ENCODE data around the gene AFAP1. TPM values are rescaled to one million over a fixed set of nuclear protein-coding genes. Genes with fewer than 3 reads are reported as not detected.

Gene AFAP1
- polyA plus RNA-seq, 3 donors = 18.7 to 26.2 (median 22.8) TPM

GRCh38 chr4:7739077-7739917 lies 200.4 kb downstream of the AFAP1 start:
- no peak for DNase-seq

DNA sequence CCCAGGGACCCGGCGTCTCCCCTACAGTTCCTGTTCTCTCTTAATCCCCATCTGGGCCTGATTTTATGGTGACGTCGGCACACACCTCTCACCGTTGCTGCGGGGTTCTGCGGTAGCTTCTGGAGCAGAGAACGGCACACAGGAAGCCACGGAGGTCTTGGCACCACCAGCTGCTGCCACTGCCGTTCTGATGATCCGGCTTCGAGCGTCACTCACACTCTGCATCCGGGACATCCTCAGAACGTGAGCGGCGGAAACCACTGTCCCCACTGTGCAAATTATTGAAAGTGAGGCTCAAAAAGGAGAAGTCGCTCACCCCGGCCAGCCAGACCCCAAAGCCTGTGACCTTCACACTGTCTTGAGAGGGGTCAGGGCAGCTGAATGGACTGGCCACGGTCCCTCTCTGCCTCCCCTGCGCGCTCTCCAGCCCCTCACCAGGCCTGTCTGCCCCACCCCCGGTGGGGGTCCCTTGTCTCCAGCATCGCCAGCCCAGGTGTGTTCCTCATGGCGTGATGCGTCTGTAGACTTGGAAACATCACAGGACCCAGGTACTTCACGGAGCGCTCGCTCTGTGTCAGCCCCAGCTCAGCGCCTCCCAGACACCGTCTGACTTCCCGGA lies 201.1 kb downstream of the AFAP1 start:
- no peak for DNase-seq

DNA sequence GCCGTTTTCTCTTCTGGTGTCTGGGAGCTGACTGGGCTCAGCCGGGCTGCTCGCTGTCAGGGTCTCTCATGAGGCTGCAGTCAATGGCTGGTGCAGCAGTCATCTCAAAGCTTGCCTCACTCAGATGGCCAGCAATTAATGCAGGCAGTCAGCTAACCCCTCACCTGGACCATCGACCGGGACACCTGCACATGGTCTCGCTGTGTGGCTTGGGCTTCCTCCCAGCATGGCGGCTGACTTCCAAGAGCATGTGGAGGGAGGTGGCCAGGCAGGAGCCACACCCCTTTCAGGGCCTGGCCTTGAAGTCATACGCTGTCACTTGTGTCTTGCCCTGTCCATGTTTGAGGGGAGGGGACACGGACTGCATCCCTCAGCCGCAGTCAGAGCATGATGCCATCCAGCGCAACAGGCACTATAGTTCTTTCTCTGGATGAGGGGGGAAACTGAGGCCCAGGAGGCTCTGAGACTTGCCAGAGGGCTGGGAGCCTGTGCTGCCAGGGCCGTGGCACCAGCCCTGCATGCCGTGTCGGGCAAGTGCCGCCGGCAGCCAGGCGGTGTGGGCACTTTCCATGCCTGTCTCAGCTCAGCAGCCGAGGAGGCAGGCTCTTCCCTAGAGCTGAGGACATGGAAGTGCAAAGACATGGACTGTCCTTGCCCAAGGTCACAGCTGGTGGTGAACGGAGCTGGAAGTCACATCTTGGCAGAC lies 201.8 kb downstream of the AFAP1 start:
- DNase-seq = no peak

DNA sequence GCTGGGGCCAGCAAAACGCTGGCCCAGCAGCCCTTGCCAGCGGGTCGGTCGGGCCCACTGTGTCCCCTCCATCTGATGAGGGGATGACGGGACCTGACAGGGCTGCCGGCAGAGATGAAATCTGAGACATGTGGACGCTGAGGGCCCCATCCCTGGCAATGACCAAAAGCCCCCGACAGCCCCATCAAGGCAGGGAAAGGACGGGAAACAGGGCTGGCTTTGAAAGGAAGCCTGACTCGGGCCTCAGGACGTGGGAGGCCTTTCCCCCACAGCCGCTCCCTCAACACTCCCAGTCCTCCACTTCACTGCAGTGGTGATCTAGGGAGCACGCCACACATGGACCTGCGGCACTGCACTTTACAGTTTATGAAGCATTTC lies 202.4 kb downstream of the AFAP1 start:
- DNase-seq = no peak

- peak; percentile 48 for DNase-seq
Observed at GRCh38 chr4:7736436-7737267, 203.0 kb downstream of the AFAP1 start.

DNA sequence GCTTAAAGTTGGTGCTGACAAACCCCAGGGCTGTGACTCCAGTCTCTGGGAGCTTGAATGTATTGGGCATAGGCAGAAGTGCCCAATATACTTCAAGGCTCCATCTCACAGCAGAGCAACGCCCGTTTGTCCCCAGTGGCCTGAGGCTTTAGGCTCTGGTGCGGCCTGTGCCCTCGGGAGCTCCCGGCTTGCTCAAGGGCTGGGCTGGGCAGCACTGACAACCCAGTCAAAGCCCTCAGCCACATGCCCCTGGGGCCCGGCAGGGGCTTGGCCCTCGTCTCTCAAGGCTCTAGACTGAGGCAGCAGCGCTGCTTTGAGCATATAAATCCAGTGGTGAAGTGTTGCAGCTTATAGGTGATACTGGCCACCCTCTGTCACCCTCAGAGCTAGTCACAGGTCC lies 203.7 kb downstream of the AFAP1 start:
- no peak for DNase-seq

GRCh38 chr4:7735395-7735794 lies 204.3 kb downstream of the AFAP1 start:
- no peak for DNase-seq

DNA sequence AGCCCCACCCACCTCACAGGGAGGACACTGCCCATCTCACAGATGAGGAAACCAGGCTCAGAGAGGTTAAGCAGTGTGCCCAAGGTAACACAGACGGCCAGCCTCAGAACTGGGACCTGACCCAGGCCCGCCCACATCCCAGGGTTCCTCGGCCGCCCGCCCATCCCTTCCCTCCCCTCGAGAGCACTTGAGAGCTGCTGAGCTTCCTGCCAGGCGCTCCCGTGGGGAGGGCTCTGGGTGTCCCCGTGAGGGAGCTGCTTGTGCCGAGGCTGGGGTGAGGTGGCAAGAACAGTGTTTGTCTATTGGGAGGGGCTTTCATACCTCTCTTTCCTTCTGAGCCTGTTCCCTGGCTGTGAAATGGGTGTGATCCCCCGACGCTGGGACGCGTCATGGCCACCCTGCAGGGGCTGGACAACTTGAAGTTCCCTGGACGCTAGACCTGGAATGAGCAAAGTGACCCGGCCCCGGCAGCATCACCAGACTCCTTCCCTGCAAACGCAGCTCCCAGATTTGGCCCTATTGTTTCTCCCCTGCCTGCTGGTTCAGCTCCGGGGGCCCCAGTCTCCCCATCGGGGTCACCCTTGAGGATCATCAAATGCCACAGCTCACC lies 204.9 kb downstream of the AFAP1 start:
- DNase-seq = no peak

- DNase-seq = no peak
Observed at GRCh38 chr4:7733801-7734650, 205.6 kb downstream of the AFAP1 start.

- DNase-seq = no peak
Observed at GRCh38 chr4:7733201-7733600, 206.5 kb downstream of the AFAP1 start.

GRCh38 chr4:7732263-7732662 lies 207.4 kb downstream of the AFAP1 start:
- no peak for DNase-seq

DNA sequence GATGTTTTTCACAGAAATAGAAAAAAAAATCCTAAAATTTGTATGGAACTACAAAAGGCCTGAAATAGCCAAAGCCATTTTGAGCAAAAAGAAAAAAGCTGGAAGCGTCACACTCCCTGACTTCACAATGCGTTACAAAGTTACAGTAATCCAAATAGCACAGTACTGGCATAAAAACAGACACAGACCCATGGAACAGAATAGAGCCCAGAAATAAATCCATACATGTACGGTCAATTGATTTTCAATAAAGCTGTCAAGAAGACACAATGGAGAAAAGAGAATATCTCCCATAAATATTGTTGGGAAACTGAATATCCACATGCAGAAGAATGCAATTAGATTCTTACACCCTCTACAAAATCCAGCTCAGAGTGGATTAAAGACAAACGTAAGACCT lies 208.2 kb downstream of the AFAP1 start:
- DNase-seq = no peak

DNA sequence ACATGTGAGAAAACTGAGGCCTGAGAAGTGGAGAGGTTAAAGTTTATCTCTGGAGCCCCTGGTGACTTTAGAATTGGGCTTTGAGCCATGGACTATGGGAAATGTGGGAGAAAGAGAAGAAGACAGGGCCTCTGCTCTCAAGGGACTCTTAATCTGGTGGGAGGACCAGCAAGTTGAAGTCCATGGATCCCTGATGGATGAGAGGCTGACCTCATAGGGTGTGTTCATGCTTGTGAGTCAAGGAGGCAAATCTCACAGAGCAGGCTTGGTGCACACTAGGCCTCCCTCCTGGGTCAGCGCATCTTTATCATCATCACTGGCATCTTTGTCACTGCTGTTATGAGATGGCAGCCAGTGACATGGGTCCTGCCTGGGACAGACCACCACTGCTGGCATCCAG lies 211.9 kb downstream of the AFAP1 start:
- no peak for DNase-seq

- DNase-seq = no peak
Observed at GRCh38 chr4:7726665-7727413, 212.8 kb downstream of the AFAP1 start.

DNA sequence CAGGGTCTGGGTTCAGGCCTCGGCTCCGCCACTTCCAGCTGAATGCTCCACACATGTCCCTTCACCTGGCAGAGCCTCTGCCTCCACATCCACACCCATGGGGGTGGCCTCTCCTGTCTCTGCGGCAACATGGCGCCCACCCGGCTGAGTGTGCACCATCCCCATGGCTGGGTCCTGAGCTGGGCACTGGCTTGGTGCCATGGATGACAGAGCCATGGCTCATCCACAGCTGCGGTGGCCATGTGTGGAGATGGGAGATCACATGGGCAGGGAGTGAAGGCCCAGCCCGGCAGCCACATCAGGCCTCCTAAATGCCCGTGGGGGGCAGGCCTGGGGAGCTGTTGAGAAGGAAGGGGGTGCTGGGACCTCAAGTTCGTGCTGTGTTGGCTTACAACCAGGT lies 213.7 kb downstream of the AFAP1 start:
- DNase-seq = no peak

- no peak for DNase-seq
Observed at GRCh38 chr4:7723625-7724024, 216.0 kb downstream of the AFAP1 start.

DNA sequence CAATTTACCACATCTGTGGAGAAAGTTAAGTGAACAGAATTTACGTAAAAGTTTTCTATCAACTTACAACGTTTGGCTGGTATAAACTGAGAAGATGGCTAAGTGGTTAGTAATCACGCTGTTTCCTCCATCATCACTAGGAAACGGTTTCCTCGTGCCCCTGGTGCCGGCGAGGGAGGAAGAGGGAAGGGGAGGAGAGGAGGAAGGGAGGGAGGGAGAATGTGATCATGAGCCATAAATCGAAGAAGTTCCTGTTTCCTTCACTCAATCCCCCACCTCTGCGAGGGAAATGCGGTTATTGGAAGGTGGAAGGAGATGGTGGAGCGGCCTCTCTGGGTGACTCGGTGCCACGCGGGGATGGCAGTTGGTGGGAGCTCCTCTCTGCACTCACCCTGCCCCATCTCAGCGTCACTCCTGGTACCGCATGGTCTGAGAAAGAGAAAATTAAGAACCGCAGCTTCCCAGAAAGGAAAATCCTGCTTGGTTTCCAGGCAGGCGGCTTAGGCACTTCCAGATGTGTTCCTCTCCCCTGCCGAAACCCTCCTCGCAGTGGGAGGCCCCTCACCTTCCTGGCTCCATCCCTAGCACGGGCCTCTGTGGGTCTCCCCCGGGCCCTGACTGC lies 216.8 kb downstream of the AFAP1 start:
- no peak for DNase-seq

- DNase-seq = no peak
Observed at GRCh38 chr4:7721984-7722551, 217.6 kb downstream of the AFAP1 start.
